HG03064 (cell line): ENCODE data around the gene ST3GAL5.

Experiments used
- ATAC-seq: cut with Tn5 transposase; IDR thresholded peaks from one replicate; pipeline ENCODE4 v1.9.1; 2021; ENCODE audit warnings: low read depth; ENCODE audit not compliant: unreplicated experiment

The ST3GAL5 gene

DNA sequence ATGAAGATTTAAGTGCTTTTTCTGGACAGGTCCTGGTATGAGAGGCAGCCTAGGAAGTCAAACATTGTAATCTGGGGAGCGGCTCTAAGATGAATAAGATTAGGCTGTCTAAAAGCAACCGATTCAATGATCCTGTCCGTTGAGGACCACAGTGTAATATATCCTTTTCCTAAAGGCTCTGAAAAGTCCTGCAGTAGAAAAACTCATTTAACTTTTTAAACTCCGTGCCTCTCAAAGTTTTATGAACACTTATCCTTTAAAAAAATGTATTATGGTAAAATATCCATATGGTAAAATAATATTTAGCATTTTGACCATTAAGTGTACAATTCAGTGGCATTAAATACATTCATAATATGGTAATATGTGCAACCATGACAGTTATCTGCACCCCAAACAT is 95.2 kb downstream of the ST3GAL5 start:
- no peak for ATAC-seq

DNA sequence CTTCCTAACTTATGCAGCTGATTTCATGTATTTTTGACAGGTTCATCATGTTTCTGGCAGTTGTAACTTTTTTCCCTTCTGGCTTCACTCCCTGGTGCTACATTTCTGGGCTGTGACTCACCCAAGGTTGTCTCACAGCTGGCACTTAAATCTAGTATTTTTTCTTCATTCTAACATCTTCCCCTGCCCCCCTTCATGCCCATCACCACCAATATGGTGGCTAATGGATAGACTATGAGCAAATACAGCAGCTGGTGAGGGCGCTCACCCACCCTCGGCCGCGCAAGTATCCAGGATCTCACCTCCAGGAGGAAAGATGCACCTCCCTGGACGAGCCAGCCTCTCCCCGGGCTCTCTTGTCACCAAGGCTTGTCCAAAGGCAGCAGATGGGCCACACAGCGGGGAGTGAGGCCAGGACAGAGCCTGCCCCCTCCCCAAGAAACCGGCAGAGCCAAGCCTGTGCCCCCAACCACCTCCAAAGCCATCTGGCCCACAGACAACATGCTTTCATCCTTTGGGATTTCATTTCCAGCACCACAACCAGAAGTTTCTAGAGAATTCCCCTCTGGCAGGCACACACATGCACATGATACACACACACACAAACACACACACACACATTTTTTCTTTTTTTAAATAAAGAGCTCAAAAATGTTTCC is 95.9 kb downstream of the ST3GAL5 start:
- ATAC-seq, result no peak

DNA sequence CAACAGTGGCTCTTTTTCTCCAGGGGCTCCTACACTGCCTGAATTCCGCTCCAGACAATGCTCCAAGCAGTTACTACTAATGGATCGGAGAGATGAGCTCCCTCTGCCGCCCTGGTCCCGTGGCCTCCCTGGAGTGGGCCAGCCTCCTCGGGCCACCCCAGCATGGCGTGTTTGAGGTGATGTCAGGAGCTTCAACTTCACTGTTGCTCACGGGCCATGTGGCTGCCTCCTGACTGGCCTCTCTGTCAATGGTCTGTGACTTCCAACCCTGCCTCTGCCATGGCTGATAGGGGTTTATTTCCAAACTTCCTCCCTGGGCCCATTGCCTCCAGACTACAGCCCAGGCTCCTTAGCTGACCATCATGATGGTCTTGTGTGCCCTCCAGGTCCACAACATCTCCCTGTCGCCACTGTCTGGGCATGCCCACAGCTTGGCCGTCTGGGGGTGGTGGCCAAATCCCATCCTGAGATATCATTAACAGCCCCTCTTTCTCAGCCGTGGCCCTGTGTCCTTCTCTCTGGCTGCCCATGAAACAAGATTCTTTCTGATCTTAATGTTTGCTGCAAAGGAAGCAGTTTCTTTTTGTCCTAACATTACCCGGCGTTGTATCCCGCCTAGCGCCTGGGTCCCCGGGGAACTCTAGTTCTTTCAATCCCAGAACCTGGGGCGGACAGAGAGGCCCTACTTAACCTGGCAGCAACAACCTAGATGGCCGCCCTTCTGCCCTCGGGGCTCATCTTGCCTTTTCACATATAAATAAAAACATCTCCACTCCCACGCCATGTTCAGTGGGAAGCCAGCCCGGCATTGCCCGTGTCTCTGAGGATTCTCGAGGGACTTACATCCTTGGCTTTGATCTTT is 96.9 kb downstream of the ST3GAL5 start:
- ATAC-seq, result no peak

DNA sequence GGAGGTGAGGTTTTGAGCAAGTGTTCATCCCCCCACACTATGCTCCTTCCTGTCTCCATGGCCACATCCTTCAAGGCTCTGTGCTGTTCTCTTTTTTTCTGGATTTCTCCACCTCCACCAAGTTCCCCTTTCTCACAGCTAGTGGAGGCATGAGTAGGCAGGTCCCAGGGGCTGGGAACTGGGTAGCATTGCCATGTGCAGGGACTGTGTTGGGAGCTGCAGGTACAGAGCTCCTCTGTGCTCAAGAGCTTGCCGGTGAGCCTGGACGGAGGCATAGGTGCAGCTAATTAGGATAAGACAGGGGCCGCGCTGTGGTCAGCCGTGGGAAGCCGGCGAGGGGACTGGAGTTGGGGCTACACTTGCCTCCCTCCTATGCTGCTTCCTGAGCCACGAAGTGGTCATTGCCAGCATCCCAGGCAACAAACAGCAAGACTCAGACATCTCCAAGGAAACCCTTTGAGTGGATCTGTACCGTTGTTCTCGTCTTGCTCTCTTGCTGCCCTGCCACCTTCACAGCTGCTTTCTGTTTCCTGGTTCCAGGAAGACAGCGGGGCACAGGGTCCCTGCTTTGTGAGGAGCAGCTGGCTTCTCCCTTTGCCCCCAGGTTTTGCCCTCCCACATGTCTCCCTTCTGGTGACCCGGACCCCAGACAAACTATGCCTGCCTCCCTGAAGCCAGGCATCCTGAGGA is 98.1 kb downstream of the ST3GAL5 start:
- no peak for ATAC-seq

DNA sequence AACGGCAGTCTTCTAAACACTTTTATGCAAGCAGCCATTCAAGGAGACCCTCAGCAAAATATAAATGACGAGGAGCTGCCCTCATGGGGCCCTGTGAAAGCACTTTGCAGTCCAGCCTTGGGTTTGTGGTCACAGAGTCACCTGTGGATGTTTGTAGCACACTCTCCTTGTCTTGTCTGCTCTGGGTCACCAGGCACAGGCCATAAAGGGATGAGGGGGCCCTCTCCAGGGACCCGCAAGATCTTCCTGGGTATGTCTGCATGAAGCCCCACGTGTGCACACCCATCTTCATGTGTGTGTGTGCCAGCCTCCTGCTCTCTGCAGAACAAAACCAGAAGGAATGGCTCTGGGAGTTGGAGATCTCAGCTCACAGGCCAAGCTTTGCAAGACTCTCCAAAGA is 98.8 kb downstream of the ST3GAL5 start:
- ATAC-seq, result no peak

DNA sequence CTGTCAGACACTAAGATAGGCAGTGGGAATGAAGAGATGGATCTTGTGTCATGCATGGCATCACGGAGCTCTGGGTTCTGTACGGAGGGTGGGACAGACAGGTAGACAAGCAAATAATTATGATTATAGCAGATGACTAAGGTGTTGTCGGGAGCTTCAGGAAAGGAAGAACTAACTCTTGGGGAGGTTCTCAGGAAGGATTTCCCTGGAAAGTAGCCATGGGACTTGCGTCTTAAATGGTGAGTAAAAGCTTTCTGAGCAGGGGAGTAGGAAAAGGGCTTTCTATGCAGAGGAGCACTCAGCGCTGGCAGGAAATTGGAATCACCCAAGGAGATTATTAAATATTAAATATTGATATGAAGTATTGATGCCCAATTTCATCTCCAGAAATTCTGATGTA is 99.5 kb downstream of the ST3GAL5 start:
- no peak for ATAC-seq

DNA sequence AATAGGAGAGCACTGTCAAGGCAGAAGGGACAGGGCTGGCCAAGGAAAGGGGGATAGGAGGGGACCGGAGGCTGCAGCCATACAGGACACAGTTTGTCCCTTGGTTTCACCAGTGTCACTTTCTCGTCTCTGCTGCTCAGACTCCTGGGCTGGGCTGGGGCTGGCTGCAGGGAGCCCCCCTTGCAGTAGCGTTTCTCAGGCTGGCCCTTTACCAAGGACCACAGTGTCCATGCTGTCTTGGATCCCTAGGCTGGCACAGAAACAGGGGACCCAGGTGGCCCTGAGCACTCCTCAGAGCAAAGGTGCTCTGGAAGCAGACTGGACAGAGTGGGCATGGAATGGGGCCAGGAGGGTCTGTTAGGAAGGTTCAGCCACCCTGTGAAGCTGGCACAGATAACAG is 100.2 kb downstream of the ST3GAL5 start:
- no peak for ATAC-seq

DNA sequence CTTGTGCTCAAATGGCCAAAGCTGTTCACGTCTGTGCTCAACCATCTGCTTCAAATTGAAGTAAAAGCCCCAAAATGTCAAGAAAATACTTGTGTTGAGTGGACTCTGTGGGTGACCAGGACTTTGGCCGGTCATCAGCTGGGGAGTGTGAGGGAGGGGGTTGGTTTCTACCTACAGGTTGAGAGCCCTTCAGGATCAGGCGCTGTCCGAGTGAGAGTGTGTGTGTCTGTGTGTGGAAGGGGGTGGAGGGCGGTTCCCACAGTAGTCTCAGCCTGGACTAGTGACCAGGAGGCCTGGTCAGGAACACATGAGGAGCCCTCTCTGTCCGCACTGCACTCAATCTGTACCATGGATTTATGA is 100.8 kb downstream of the ST3GAL5 start:
- ATAC-seq, result no peak

DNA sequence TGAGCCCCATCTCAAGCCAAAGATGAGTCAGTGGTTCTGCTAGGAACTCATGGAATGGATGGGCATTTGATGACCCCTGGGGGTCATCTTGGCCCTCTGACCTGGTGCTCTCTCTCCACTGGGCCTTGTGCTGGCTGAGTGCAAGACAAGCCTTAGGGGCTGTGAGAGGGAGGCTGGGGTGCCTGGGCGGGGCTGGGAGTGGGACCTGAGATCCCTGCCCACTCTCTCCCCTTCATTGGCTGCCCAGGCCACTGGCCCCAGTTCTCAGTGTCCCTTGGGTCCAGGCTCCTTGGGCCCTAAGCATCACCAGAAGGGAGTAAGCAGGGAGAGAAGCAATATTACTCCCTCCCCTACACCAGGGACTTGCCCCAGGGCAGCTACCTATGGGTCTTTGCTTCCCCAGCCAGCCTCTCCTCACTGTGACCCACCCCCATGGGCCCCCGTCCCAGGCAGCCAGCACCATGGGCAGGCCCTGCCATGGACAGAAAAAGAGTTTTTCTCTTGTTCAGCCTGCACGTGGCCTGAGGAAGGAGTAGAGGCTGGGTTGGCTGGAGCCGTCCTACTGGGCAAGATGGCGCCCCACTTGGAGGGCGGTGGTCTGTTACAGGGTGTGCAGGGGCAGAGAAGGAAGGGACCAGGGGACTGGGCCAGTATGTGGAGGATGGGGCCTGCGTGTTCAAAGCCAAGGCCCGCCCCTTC is 101.4 kb downstream of the ST3GAL5 start:
- no peak for ATAC-seq
